Loucy (cell line): ENCODE measurements around the gene MAPK14.

Source experiments
- H2AFZ ChIP-seq: fragments of 200-600 bp; sonication (generic); 2 replicates; pipeline ENCODE4 v1.6.0; 2016; ENCODE audit warnings: antibody characterized with exemption, mild to moderate bottlenecking, low read length, moderate library complexity
- H3F3A ChIP-seq: fragments of 200-600 bp; 2 replicates; pipeline ENCODE4 v1.6.0; 2016; ENCODE audit warnings: antibody characterized with exemption, low read depth, mild to moderate bottlenecking
- H3K27me3 ChIP-seq: fragments of 200-600 bp; sonication (generic); 2 replicates; pipeline ENCODE4 v1.6.1; 2014; ENCODE audit warnings: low read length, mild to moderate bottlenecking; ENCODE audit not compliant: insufficient read depth, poor library complexity, severe bottlenecking
- H3K36me3 ChIP-seq: fragments of 200-600 bp; sonication (generic); 2 replicates; pipeline ENCODE4 v1.6.1; 2016; ENCODE audit warnings: low read length; ENCODE audit not compliant: insufficient read depth
- H3K4me1 ChIP-seq: fragments of 200-600 bp; sonication (generic); 2 replicates; pipeline ENCODE4 v1.5.1; 2014; ENCODE audit warnings: low read length, mild to moderate bottlenecking; ENCODE audit not compliant: insufficient read depth, poor library complexity, severe bottlenecking
- H3K4me2 ChIP-seq: fragments of 200-600 bp; sonication (generic); 2 replicates; pipeline ENCODE4 v1.6.0; 2014; ENCODE audit warnings: antibody characterized with exemption, low read length, low read depth, mild to moderate bottlenecking; ENCODE audit not compliant: poor library complexity, severe bottlenecking
- H3K4me3 ChIP-seq: fragments of 200-600 bp; sonication (generic); 2 replicates; pipeline ENCODE4 v1.5.1; 2014; ENCODE audit warnings: low read length, mild to moderate bottlenecking, mixed read lengths; ENCODE audit not compliant: poor library complexity, severe bottlenecking
- H3K79me2 ChIP-seq: fragments of 200-600 bp; sonication (generic); 2 replicates; pipeline ENCODE4 v1.6.1; 2014; ENCODE audit warnings: low read length; ENCODE audit not compliant: insufficient read depth
- H3K9ac ChIP-seq: fragments of 200-600 bp; sonication (generic); 2 replicates; pipeline ENCODE4 v1.6.0; 2014; ENCODE audit warnings: mild to moderate bottlenecking, low read depth, low read length, moderate library complexity; ENCODE audit not compliant: poor library complexity, severe bottlenecking
- H3K9me2 ChIP-seq: fragments of 200-600 bp; sonication (generic); replicated peaks from 2 replicates; pipeline ENCODE4 v1.6.1; 2016; ENCODE audit warnings: low read depth, low read length, mixed read lengths
- H3K9me3 ChIP-seq: fragments of 200-600 bp; sonication (generic); 2 replicates; pipeline ENCODE4 v1.6.1; 2014; ENCODE audit warnings: mild to moderate bottlenecking, antibody characterized with exemption, low read length, low read depth; ENCODE audit not compliant: insufficient read depth
- H4K20me1 ChIP-seq: fragments of 200-600 bp; sonication (generic); 2 replicates; pipeline ENCODE4 v1.6.0; 2014; ENCODE audit warnings: antibody characterized with exemption, low read length, mild to moderate bottlenecking; ENCODE audit not compliant: insufficient read depth, poor library complexity, severe bottlenecking
- CTCF ChIP-seq: fragments of 200-600 bp; sonication (generic); conservative IDR thresholded peaks from 2 replicates; pipeline ENCODE4 v1.5.1; 2014; ENCODE audit warnings: mild to moderate bottlenecking, antibody characterized with exemption, low read length
- EZH2phosphoT487 ChIP-seq: fragments of 200-600 bp; IDR thresholded peaks from 2 replicates; pipeline ENCODE4 v1.6.1; 2018; ENCODE audit warnings: antibody characterized with exemption, mild to moderate bottlenecking, moderate library complexity, borderline replicate concordance

Gene MAPK14

GRCh38 chr6:36018339-36018738 lies 9.3 kb upstream of the MAPK14 start:
- Histone ChIP-seq H3K4me3 (no peak overlapping the region), H3K79me2 (no peaks in the 10 kb centered on the region), H2AFZ (no peak overlapping the region), H4K20me1 (no peaks in the 10 kb centered on the region), H3K9me3 (no peaks in the 10 kb centered on the region), H3K27me3 (no peaks in the 10 kb centered on the region), H3K9me2 (no peaks in the 10 kb centered on the region), H3K36me3 (no peaks in the 10 kb centered on the region), H3K4me2 (no peak overlapping the region), H3K4me1 (no peaks in the 10 kb centered on the region), H3K9ac (no peak overlapping the region), H3F3A (no peaks in the 10 kb centered on the region)
- no peak for TF ChIP-seq CTCF
- no peak for TF ChIP-seq EZH2phosphoT487

- Histone ChIP-seq H3K9me3 (no peaks in the 10 kb centered on the region), H3K9ac (no peak overlapping the region), H4K20me1 (no peaks in the 10 kb centered on the region), H3F3A (no peaks in the 10 kb centered on the region), H3K4me1 (no peaks in the 10 kb centered on the region), H3K79me2 (no peaks in the 10 kb centered on the region), H3K36me3 (no peaks in the 10 kb centered on the region), H2AFZ (no peak overlapping the region), H3K4me3 (no peak overlapping the region), H3K9me2 (no peaks in the 10 kb centered on the region), H3K4me2 (no peak overlapping the region), H3K27me3 (no peaks in the 10 kb centered on the region)
- TF ChIP-seq CTCF: no peak
- TF ChIP-seq EZH2phosphoT487: no peak
Observed at GRCh38 chr6:36019167-36019566, 8.4 kb upstream of the MAPK14 start.

GRCh38 chr6:36020154-36020553 lies 7.5 kb upstream of the MAPK14 start:
- Histone ChIP-seq H3K9ac (no peak overlapping the region), H3K4me1 (no peaks in the 10 kb centered on the region), H3K4me3 (no peak overlapping the region), H3K4me2 (no peak overlapping the region), H2AFZ (no peak overlapping the region), H3F3A (no peaks in the 10 kb centered on the region), H3K79me2 (no peaks in the 10 kb centered on the region), H4K20me1 (no peaks in the 10 kb centered on the region), H3K9me3 (no peaks in the 10 kb centered on the region), H3K36me3 (no peaks in the 10 kb centered on the region), H3K27me3 (no peaks in the 10 kb centered on the region), H3K9me2 (no peaks in the 10 kb centered on the region)
- no peak for TF ChIP-seq CTCF
- TF ChIP-seq EZH2phosphoT487: no peak
